Measurements from ENCODE around the gene RAB17. TPM values are rescaled to one million over a fixed set of nuclear protein-coding genes. Genes with fewer than 3 reads are reported as not detected.

RAB17 gene
- total and polyA plus RNA-seq, 12 donors: 1.9 to 7.6 (median 4.8) TPM

GRCh38 chr2:237535385-237536082 is 55.0 kb downstream of the RAB17 start:
- no peak for ATAC-seq
- TF ChIP-seq CTCF (IDR thresholded peaks at IDR 0.05): no peak
- H3K27ac ChIP-seq: no peak overlapping the region
- DNase-seq: no peak
- intact Hi-C loops (cut with DNase I): no loop called here
- peaks cover 3 to 13% (median 10%) of the 10 kb centered on the region in 9 donors for H3K4me1 ChIP-seq
- no peaks in the 10 kb centered on the region for H3K27me3 ChIP-seq
- H3K9me3 ChIP-seq: no peaks in the 10 kb centered on the region
- 90 to 94% methylated on average over 8 of the region's 8 CpGs for WGBS, 2 donors
- H3K36me3 ChIP-seq: peaks cover 0 to 24% (median 0%) of the 10 kb centered on the region in 9 donors
- H3K4me3 ChIP-seq: no peak overlapping the region

GRCh38 chr2:237534380-237534779 is 56.2 kb downstream of the RAB17 start:
- no peak for ATAC-seq
- WGBS, 2 donors: 96 to 100% methylated on average over 1 of the region's 1 CpG
- Histone ChIP-seq H3K4me1 (peaks cover 0 to 1% (median 0%) of the 10 kb centered on the region in 9 donors), H3K27ac (no peak overlapping the region), H3K9me3 (no peaks in the 10 kb centered on the region), H3K4me3 (no peak overlapping the region), H3K36me3 (peaks cover 0 to 28% (median 0%) of the 10 kb centered on the region in 9 donors), H3K27me3 (no peaks in the 10 kb centered on the region)
- DNase-seq: no peak
- intact Hi-C loops (cut with DNase I): no loop called here
- no peak for TF ChIP-seq CTCF (IDR thresholded peaks at IDR 0.05)

- Histone ChIP-seq H3K27me3 (no peaks in the 10 kb centered on the region), H3K36me3 (peaks cover 0 to 35% (median 0%) of the 10 kb centered on the region in 9 donors), H3K4me3 (no peak overlapping the region), H3K4me1 (no peaks in the 10 kb centered on the region), H3K27ac (no peak overlapping the region), H3K9me3 (no peaks in the 10 kb centered on the region)
- WGBS, 2 donors: 86 to 90% methylated on average over 7 of the region's 7 CpGs
- TF ChIP-seq CTCF (IDR thresholded peaks at IDR 0.05): no peak
- intact Hi-C loops (cut with DNase I): no loop called here
- DNase-seq (no peak), ATAC-seq (no peak)
These were observed 56.8 kb downstream of the RAB17 start for GRCh38 chr2:237533668-237534161.

GRCh38 chr2:237532160-237532559 is 58.4 kb downstream of the RAB17 start:
- ATAC-seq: no peak
- Histone ChIP-seq H3K4me3 (no peak overlapping the region), H3K27me3 (no peaks in the 10 kb centered on the region), H3K4me1 (no peaks in the 10 kb centered on the region), H3K36me3 (peaks cover 0 to 48% (median 0%) of the 10 kb centered on the region in 9 donors), H3K27ac (no peak overlapping the region), H3K9me3 (no peaks in the 10 kb centered on the region)
- 56 to 67% methylated on average over 11 of the region's 11 CpGs for WGBS, 2 donors
- DNase-seq: no peak
- no peak for TF ChIP-seq CTCF (IDR thresholded peaks at IDR 0.05)
- intact Hi-C loops (cut with DNase I): no loop called here

Data from heart right ventricle (tissue), 16 donors.